SH-SY5Y (cell line): ENCODE data around the gene TP63.

Source experiments
- GATA2 ChIP-seq: IDR thresholded peaks from 2 replicates; pipeline ENCODE4 v1.6.1; 2011; ENCODE audit warnings: mild to moderate bottlenecking, low read depth, low read length
- GATA3 ChIP-seq: IDR thresholded peaks from 2 replicates; pipeline ENCODE4 v1.6.1; 2011; ENCODE audit warnings: low read depth, mild to moderate bottlenecking, low read length, moderate library complexity

DNA sequence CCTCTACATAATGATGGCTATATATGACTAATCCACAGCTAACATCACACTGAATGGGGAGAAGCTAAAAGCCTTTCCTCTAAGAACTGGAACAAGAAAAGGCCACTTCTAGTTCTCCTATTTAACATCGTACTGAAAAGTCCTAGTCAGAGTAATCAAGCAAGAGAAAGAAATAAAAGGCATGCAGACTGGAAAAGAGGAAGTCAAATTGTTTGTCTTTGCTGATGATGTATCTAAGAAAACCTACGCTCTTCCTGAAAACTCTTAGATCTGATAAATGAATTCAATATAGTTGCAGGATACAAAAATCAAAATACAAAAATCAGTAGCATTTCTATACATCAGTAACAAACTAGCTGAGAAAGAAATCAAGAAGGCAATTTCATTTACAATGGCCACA is 116.9 kb downstream of the TP63 start:
- TF ChIP-seq GATA3 (no peak), GATA2 (no peak)
